ENCODE measurements around the gene LRP4. TPM values are rescaled to one million over a fixed set of nuclear protein-coding genes. Genes with fewer than 3 reads are reported as not detected.

Gene LRP4
- total RNA-seq (2012; rRNA removed), result 3.9 and 4.1 TPM in 2 replicates
- polyA plus RNA-seq (2012; rRNA removed), result 5.1 and 5.8 TPM in 2 replicates
- polyA plus RNA-seq (2012; cell fraction: cytosol; rRNA removed), result 3.2 and 3.3 TPM in 2 replicates
- 8.7 and 11.6 TPM in 2 replicates for polyA plus RNA-seq (2012; cell fraction: nucleus; rRNA removed; ENCODE audit: low replicate concordance)
- percentile 38 among the genes with signal in this experiment for Bru-seq, nascent RNA
- percentile 41 among the genes with signal in this experiment for BruChase-seq, experiment 1, labeled RNA remaining after a 6-hour chase
- BruChase-seq, experiment 2, labeled RNA remaining after a 2-hour chase, result percentile 45 among the genes with signal in this experiment
- long read RNA-seq, partial matches to known transcripts, result 1 of 3 reads
- long read RNA-seq, other reads (novel, unspliced or antisense), result 2 of 3 reads

- Histone ChIP-seq H3K4me1 (ENCODE audit: control insufficient read depth, insufficient read depth, low read length) (peaks cover 7% of the 10 kb centered on the region), H3K9me3 (ENCODE audit: control insufficient read depth, insufficient read depth, low read length) (no peaks in the 10 kb centered on the region), H2BK20ac (ENCODE audit: low read depth, low read length) (no peak within 1 kb of the TSS), H3K56ac (ENCODE audit: extremely low read depth, insufficient read depth, low read length) (no peak within 1 kb of the TSS), H3K18ac (ENCODE audit: low read depth, low read length) (no peak within 1 kb of the TSS; the same call in 1 of the 2 replicates), H3K27ac (ENCODE audit: insufficient read depth, low read length) (no peak within 1 kb of the TSS), H2BK120ac (ENCODE audit: low read depth, low read length) (no peak within 1 kb of the TSS), H3K14ac (replicated peaks; ENCODE audit: low read depth, low read length) (no peak within 1 kb of the TSS), H4K5ac (ENCODE audit: low read depth, low read length) (no peak within 1 kb of the TSS), H4K91ac (ENCODE audit: insufficient read depth, low read depth, low read length) (no peak within 1 kb of the TSS; the same call in 1 of the 2 replicates), H2BK5ac (ENCODE audit: low read depth, low read length, poor library complexity, severe bottlenecking) (no peak within 1 kb of the TSS), H3K4ac (ENCODE audit: low read depth, low read length) (no peak within 1 kb of the TSS), H3K4me2 (ENCODE audit: low read depth, low read length) (peak within 1 kb of the TSS; percentile 91), H2AFZ (replicated peaks; ENCODE audit: low read length, poor library complexity) (peak within 1 kb of the TSS; percentile 83), H4K8ac (ENCODE audit: low read depth in 2 of 2, low read length in 2 of 2) (0 out of 4 replicates have a peak within 1 kb of the TSS, but pooled peaks of 1 of the 2 experiments have one; percentile 24), H3K79me1 (ENCODE audit: low read depth in 1 of 2, low read length in 2 of 2) (peaks cover 0 to 5% of the 10 kb centered on the region in 2 experiments; a peak in 1 of 4 replicates), H3K4me3 (ENCODE audit: insufficient read depth, low read depth, low read length) (peak within 1 kb of the TSS; percentile 59), H3K9me1 (ENCODE audit: insufficient read depth, low read length) (peaks cover 7% of the 10 kb centered on the region), H3K27me3 (ENCODE audit: control insufficient read depth, insufficient read depth, low read length) (no peaks in the 10 kb centered on the region), H3K36me3 (ENCODE audit: control insufficient read depth, insufficient read depth, low read length) (no peaks in the 10 kb centered on the region), H2AK9ac (replicated peaks; ENCODE audit: low read depth, low read length, poor library complexity) (peak within 1 kb of the TSS; percentile 84), H2AK5ac (ENCODE audit: low read depth, low read length) (no peak within 1 kb of the TSS), H2BK15ac (ENCODE audit: low read depth, low read length) (no peak within 1 kb of the TSS), H3K9ac (ENCODE audit: low read depth, low read length) (peak within 1 kb of the TSS; percentile 41; the same call in 1 of the 2 replicates), H3K23ac (ENCODE audit: low read depth, low read length) (peak within 1 kb of the TSS; percentile 94; the same call in 1 of the 2 replicates), H4K20me1 (ENCODE audit: insufficient read depth, low read length) (peaks cover 8% of the 10 kb centered on the region; the same call in 1 of the 2 replicates)
- WGBS, 2 experiments (ENCODE audit: extremely low coverage in 2 of 2, insufficient read length in 1 of 2), result 1% methylated on average over 28 of the region's 97 CpGs; no CpG with 5 or more reads in 1 of the 2 experiments
- TF ChIP-seq CTCF (conservative IDR thresholded peaks at IDR 0.05; ENCODE audit: low read depth, low read length), result 0 out of 2 replicates have a peak, but pooled peaks have one; percentile 5
- TF ChIP-seq BHLHE40 (IDR thresholded peaks at IDR 0.05; ENCODE audit: low read depth, low read length), result no peak
- no peak for TF ChIP-seq MXI1 (IDR thresholded peaks at IDR 0.05; ENCODE audit: borderline replicate concordance, low read depth, low read length)
- no peak for TF ChIP-seq CHD1 (IDR thresholded peaks at IDR 0.05; ENCODE audit: low read depth, low read length)
- TF ChIP-seq MAZ (IDR thresholded peaks at IDR 0.05; ENCODE audit: borderline replicate concordance, low read depth, low read length), result peak; percentile 4; the same call in 1 of the 2 replicates
- no peak for TF ChIP-seq NFE2L2 (IDR thresholded peaks at IDR 0.05; ENCODE audit: low read depth, low read length)
- intact Hi-C loops (cut with micrococcal nuclease), result no loop called here
- POLR2A ChIA-PET (ENCODE audit: unreplicated experiment), result no interaction called here
- no peak for DNase-seq
- no TSS peak for BruUV-seq (replicated peaks)
- dilution Hi-C loops (cut with HindIII; ENCODE audit: low sequenced_read_pairs, unreplicated experiment), result no loop called here
- peak; percentile 38 for ATAC-seq (ENCODE audit: low read depth)
- in situ Hi-C loops (cut with MboI; ENCODE audit: low sequenced_read_pairs), result loop anchor here (10.0 kb wide), 1 partner anchor 237 kb away; no protein-coding TSS in a partner anchor
- CTCF ChIA-PET, result interaction anchor here (2.1 kb wide), 1 partner anchor 235 kb away, joined by 18 read pairs; no protein-coding TSS in a partner anchor
Measured at GRCh38 chr11:46918083-46918787, at the start of gene LRP4. TSS of gene LRP4 (minus strand) at chr11:46918550. CDS start at chr11:46918379, 171 bp downstream.
